Measurements from ENCODE around the gene ZNF117.
"Not testable (repeated sequence)": the region's sequence is repeated elsewhere in the genome, so short reads cannot be mapped to it uniquely, and the experiment has no call there.

The ZNF117 gene

GRCh38 chr7:64997164-64997908 is 6.5 kb upstream of the ZNF117 start:
- no peak for DNase-seq (ENCODE audit: low read depth in 2 of 2)

DNA sequence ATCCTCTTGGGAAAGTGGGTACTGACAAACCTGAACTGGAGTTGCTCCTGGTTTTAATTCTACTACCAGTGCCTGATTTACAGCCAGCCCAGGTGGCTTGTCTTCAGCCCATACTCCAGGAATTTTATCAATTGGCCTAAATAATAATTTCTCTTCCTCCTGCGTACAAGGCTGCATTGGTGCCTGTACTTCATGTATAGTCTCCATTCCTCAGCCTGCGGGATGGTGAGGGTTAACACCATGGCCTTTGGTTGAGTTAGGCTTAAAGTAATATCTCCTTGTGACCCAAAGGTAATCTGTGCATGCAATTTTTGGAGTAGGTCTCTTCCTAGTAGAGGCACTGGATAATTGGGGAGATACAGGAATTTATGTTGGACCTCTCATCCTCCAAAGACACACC is 5.5 kb upstream of the ZNF117 start:
- no peak for DNase-seq (ENCODE audit: low read depth in 2 of 2)

DNA sequence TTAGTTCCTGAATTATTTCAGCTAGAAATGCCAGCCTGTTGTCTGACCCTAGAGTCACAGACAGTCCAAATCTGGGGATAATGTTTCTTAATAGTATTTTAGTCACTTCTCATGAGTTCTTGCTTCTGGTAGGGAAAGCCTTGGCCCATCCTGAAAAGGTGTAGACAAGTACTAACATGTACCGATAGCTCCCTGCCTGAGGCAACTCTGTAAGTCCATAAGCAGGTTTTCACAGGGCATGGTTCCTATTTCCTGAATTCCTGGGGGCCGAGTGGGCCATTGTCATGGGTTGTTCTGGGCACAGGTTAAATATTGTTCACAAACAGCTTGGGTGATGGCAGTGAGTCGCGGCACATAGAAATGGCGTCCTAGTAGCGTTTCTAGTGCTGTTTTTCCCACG is 3.1 kb upstream of the ZNF117 start:
- no peak for DNase-seq (ENCODE audit: low read depth in 2 of 2)

DNA sequence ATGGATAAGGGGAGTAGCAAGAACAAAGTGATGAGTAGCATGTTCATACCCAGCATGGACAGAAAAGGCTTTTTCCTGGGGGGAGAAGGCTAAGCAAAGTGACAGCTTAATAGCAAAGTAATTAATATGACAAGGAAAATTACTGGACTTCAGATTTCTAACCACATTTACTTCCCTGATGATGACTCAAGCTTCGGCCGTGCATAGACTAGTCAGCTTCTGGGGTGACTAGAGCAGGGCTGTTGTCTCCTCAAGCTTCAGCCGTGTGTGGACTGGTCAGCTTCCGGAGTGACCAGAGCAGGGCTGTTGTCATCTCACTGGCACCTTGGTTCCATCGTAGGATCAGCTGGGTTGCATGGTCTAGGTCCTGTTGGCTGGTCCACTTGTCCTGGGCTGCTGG is 2.1 kb upstream of the ZNF117 start:
- no peak for DNase-seq (ENCODE audit: low read depth in 2 of 2)

DNA sequence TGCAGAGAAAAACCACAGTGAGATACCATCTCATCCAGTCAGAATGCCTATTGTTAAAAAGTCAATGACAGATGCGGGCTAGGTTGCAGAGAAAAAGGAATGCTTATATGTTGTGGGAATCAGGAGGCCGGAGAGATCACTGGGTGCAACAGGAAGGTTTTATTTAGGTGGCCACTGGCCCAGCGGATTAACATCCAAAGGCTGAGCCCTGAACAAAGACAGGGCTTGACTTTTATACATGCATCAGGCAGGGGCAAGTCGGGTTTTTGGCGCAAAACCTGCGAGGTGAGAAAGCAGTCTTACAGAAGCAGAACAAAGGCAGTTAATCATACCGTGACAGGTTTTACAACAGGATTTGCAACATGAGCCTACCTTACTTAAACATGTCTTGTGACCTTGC is 620 bp downstream of the ZNF117 start:
- DNase-seq (ENCODE audit: low read depth in 2 of 2) = no peak

GRCh38 chr7:64978497-64979203 is 12.2 kb downstream of the ZNF117 start:
- DNase-seq (ENCODE audit: low read depth in 2 of 2) = no peak

DNA sequence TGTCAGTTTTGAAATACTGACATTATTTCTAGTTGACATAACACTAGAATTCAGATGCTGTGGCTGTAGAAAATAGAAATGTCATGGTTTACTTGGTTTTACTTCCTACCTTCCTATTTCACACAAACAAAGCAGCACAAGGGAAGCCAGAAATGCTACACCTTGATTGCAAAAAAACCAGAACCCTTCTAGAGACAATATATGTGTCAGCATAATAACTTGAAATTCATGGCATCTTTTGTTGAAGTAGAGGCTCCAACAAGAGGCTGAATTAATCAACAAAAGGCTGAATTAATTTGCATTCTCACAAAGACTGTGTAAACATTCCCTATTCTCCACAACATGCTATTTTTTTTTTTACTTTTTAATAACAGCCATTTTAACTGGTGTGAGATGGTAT is 25.2 kb downstream of the ZNF117 start:
- DNase-seq (ENCODE audit: low read depth in 2 of 2) = no peak

- no peak for DNase-seq (ENCODE audit: low read depth in 2 of 2)
Observed at GRCh38 chr7:64959072-64959747, 31.6 kb downstream of the ZNF117 start.

- DNase-seq (ENCODE audit: low read depth in 2 of 2) = no peak
Observed at GRCh38 chr7:64951250-64951848, 39.5 kb downstream of the ZNF117 start.

- not testable (repeated sequence) for DNase-seq (ENCODE audit: low read depth in 2 of 2)
Observed at GRCh38 chr7:64950673-64951072, 40.2 kb downstream of the ZNF117 start.

DNA sequence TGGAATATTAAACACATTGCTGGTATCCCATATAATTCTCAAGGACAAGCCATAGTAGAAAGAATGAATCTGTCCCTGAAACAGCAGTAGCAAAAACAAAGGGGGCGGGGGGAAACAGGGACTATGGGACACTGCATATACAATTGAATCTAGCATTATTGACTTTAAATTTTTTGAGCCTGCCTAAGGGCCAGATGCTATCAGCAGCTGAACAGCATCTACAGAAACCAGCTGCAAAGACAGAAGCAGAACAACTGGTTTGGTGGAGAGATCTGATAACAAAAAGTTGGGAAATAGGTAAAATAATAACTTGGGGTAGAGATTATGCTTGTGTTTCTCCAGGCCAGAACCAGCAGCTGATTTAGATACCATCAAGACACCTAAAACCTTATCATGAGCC is 42.1 kb downstream of the ZNF117 start:
- DNase-seq (ENCODE audit: low read depth in 2 of 2) = not testable (repeated sequence)

- no peak for DNase-seq (ENCODE audit: low read depth in 2 of 2)
Observed at GRCh38 chr7:64947252-64948000, 43.4 kb downstream of the ZNF117 start.

- peak in 1 of 2 donors; percentile 13 for DNase-seq (ENCODE audit: low read depth in 2 of 2)
Observed at GRCh38 chr7:64946772-64947171, 44.1 kb downstream of the ZNF117 start.

DNA sequence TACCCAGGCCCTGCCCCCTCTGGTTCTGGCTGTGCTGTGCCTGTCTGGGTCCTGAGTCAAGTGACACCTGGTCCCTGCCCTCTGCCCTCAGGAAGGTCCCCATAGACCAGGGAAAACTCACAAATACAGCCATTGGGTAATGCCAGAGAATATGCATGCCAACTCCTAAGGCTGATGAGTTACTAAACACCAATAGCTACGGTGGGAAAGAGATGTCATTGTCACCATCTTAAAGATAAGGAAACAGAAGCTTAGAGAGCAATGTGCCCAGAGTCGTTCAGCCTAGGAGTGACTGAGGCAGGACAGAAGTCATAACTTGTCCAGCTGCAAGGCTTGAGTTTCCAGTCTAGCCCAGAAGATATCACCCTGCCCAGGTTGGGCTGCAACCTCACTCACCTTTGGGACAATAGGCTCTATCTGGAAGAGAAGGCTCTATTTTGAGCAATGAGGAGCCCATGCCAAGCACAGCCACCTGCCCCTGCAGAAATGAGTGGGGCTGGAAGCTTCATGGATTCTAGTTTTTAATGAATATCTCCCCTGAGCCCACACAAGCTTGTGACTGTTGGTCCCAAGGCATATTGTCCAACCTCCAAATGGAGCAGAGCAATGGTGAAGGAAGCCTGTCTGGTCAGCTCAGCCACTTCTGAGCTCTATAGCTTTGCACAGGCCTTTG is 45.2 kb downstream of the ZNF117 start:
- no peak for DNase-seq (ENCODE audit: low read depth in 2 of 2)

- DNase-seq (ENCODE audit: low read depth in 2 of 2) = not testable (repeated sequence)
Observed at GRCh38 chr7:64944667-64945502, 46.0 kb downstream of the ZNF117 start.

DNA sequence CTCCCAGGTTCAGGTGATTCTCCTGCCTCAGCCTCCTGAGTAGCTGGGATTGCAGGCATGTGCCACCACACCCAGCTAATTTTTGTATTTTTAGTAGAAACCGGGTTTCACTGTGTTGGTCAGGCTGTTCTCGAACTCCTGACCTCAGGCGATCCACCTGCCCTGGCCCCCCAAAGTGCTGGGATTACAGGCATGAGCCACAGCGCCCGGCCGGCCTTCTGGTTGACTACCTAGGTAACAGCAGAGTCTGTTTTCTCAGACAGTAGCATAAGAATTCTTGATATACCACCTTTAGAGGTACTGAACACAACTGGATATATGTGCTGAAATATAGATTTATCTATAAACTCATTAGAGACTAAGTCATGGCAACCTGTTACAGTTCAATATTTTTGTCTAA is 50.8 kb downstream of the ZNF117 start:
- not testable (repeated sequence) for DNase-seq (ENCODE audit: low read depth in 2 of 2)

GRCh38 chr7:64938540-64938939 is 52.3 kb downstream of the ZNF117 start:
- no peak for DNase-seq (ENCODE audit: low read depth in 2 of 2)

DNA sequence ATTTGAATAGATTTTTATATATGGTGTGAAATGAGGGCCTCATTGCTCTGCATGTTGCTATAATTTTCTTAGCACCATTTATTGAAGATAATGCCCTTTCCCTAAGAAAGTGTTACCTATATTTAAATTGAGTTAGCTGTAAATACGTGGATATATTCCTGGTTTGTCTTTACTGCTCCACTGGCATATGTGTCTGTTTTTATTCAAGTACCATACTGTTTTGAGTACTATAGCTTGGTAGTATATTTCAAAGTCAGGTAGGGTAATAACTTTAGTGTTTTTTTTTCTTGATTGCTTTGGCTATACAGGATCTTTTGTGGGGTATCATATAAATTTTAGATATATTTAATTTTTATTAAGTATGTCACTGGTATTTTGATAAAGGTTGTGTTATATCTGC is 56.4 kb downstream of the ZNF117 start:
- DNase-seq (ENCODE audit: low read depth in 2 of 2) = no peak

DNA sequence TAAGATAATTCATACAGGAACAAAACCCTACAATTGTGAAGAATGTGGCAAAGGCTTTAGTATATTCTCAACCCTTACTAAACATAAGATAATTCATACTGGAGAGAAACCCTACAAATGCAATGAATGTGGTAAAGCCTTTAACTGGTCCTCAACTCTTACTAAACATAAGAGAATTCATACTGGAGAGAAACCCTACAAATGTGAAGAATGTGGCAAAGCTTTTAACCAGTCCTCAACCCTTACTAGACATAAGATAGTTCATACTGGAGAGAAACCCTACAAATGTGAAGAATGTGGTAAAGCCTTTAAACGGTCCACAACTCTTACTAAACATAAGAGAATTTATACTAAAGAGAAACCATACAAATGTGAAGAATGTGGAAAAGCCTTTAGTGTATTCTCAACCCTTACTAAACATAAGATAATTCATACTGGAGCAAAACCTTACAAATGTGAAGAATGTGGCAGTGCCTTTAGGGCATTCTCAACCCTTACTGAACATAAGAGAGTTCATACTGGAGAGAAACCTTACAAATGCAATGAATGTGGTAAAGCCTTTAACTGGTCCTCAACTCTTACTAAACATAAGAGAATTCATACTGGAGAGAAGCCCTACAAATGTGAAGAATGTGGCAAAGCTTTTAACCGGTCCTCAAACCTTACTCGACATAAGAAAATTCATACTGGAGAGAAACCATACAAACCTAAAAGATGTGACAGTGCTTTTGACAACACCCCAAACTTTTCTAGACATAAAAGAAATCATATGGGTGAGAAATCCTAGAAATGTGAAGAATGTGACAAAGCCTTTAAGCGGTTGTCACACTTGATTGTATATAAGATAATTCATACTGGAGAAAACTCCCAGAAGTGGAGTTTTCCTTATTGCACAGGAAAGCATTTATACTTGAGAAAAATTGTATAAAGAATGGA is 62.3 kb downstream of the ZNF117 start:
- DNase-seq (ENCODE audit: low read depth in 2 of 2) = not testable (repeated sequence)

All from stimulated activated CD4-positive, alpha-beta T cell treated with anti-CD3 and anti-CD28 coated beads, Interleukin-4, amount 100 ng/mL, for 48 hours (primary cell).